GM12878 (cell line): ENCODE data around the gene PNMA8B. TPM values are rescaled to one million over a fixed set of nuclear protein-coding genes. Genes with fewer than 3 reads are reported as not detected.

ENCODE experiments used
- ATAC-seq: fragments of 200-7000 bp; cut with Tn5 transposase; 3 replicates; pipeline ENCODE4 v1.9.1; 2020; ENCODE audit warnings: mild to moderate bottlenecking, moderate library complexity
- BruUV-seq: library from RNA; stranded (reverse); fragments of 400-500 nt; replicated peaks from 2 replicates; lab custom pipeline; 2021; lab: Mats Ljungman, UMichigan
- CTCF ChIA-PET: fragments of 300-600 bp; sonication (Branson Sonifier 250); formaldehyde crosslinking; extraction: SDS; loops from one replicate; lab custom pipeline; 2021; ENCODE audit warnings: inconsistent platforms; lab: Yijun Ruan, JAX
- POLR2A ChIA-PET: fragments of 350-600 bp; formaldehyde crosslinking; extraction: SDS; loops from one replicate; lab custom pipeline; 2021; ENCODE audit warnings: inconsistent platforms; lab: Charles Lee
- RAD21 ChIA-PET: fragments of 300-600 bp; sonication (Branson Sonifier 250); formaldehyde crosslinking; loops from one replicate; lab custom pipeline; 2023; ENCODE audit warnings: antibody characterized with exemption; ENCODE audit not compliant: unreplicated experiment; lab: Charles Lee
- SMC1A ChIA-PET: fragments of 300-600 bp; sonication (Branson Sonifier 250); formaldehyde crosslinking; loops from one replicate; lab custom pipeline; 2023; ENCODE audit not compliant: unreplicated experiment, uncharacterized antibody; lab: Charles Lee
- DNase-seq: peaks from one replicate; pipeline ENCODE4 v3.0.0-alpha.2; 2011; ENCODE audit warnings: low read depth, low spot score
- FAIRE-seq: peaks from 3 replicates; lab custom pipeline; 2011; peaks lifted over from hg19 to GRCh38; lab: Jason Lieb, UNC
- H2AFZ ChIP-seq: 2 replicates; pipeline ENCODE4 v1.6.0; 2011; ENCODE audit warnings: low read depth, low read length, control low read depth; ENCODE audit not compliant: control insufficient read depth
- H3K27ac ChIP-seq: 2 replicates; pipeline ENCODE4 v1.5.1; 2011; ENCODE audit warnings: control low read depth; ENCODE audit not compliant: control insufficient read depth, insufficient read depth
- H3K27me3 ChIP-seq, 2 experiments: replicated peaks in 1 of 2; 2 replicates each; pipeline versions ENCODE4 v1.6.0 to v1.6.1; 2011; ENCODE audit warnings: low read length in 1 of 2; ENCODE audit not compliant: control insufficient read depth in 2 of 2, insufficient read depth in 2 of 2
- H3K36me3 ChIP-seq, 2 experiments: 2 replicates each; pipeline ENCODE4 v1.5.1; 2011; ENCODE audit warnings: low read length in 1 of 2; ENCODE audit not compliant: control insufficient read depth in 2 of 2, insufficient read depth in 2 of 2
- H3K4me1 ChIP-seq: 2 replicates; pipeline ENCODE4 v1.6.1; 2011; ENCODE audit warnings: mild to moderate bottlenecking, low read length, moderate library complexity, mixed read lengths; ENCODE audit not compliant: control insufficient read depth, insufficient read depth
- H3K4me2 ChIP-seq: 2 replicates; pipeline ENCODE4 v1.6.0; 2011; ENCODE audit warnings: control low read depth; ENCODE audit not compliant: control insufficient read depth, insufficient read depth
- H3K4me3 ChIP-seq: fragments of 200-600 bp; sonication (generic); 2 replicates; pipeline ENCODE4 v1.5.1; 2016
- H3K79me2 ChIP-seq: 2 replicates; pipeline ENCODE4 v1.6.0; 2011; ENCODE audit warnings: low read length; ENCODE audit not compliant: control insufficient read depth, insufficient read depth
- H3K9ac ChIP-seq: 2 replicates; pipeline ENCODE4 v1.8.0; 2011; ENCODE audit warnings: low read length, control low read depth, mixed read lengths; ENCODE audit not compliant: control insufficient read depth, insufficient read depth
- H3K9me3 ChIP-seq: replicated peaks from 3 replicates; pipeline ENCODE4 v1.5.1; 2011; ENCODE audit warnings: mild to moderate bottlenecking, low read length; ENCODE audit not compliant: control insufficient read depth, insufficient read depth
- H4K20me1 ChIP-seq: 2 replicates; pipeline ENCODE4 v1.6.0; 2011; ENCODE audit not compliant: control insufficient read depth, insufficient read depth
- MYB ChIP-seq: fragments of 150-350 bp; IDR thresholded peaks from 2 replicates; pipeline ENCODE4 v1.6.1; 2014; ENCODE audit warnings: mild to moderate bottlenecking, low read depth, low read length, borderline replicate concordance
- POLR2A ChIP-seq: IDR thresholded peaks from 2 replicates; pipeline ENCODE4 v1.6.1; 2011; ENCODE audit warnings: low read depth, mild to moderate bottlenecking, low read length
- RAD51 ChIP-seq: fragments of 450-650 bp; IDR thresholded peaks from 2 replicates; pipeline ENCODE4 v1.6.1; 2016; ENCODE audit warnings: moderate library complexity, mild to moderate bottlenecking, inconsistent platforms
- TBL1XR1 ChIP-seq: IDR thresholded peaks from 2 replicates; pipeline ENCODE4 v1.6.1; 2012; ENCODE audit warnings: low read depth, low read length, improper control_type of control experiment
- USF2 ChIP-seq: IDR thresholded peaks from 2 replicates; pipeline ENCODE4 v1.6.1; 2011; ENCODE audit warnings: low read depth, low read length, improper control_type of control experiment, borderline replicate concordance
- WGBS: methylation state at CpG from one replicate; pipeline ENCODE4 v1.1.6; 2016; ENCODE audit warnings: low lambda C conversion rate; ENCODE audit not compliant: insufficient replicate concordance, insufficient coverage; ENCODE audit errors: missing lambda C conversion rate; 5-methylcytosine and 5-hydroxymethylcytosine counted together
- in situ Hi-C: fragments of 300-500 bp; cut with MboI; formaldehyde crosslinking; loops from 9 replicates; pipeline ENCODE4 v1.14.3; 2018; ENCODE audit warnings: mixed read lengths
- intact Hi-C: fragments of 100-400 bp; cut with micrococcal nuclease; formaldehyde crosslinking; loops from one replicate; pipeline ENCODE4 v1.14.2; 2022; ENCODE audit not compliant: unreplicated experiment
- polyA plus RNA-seq, 11 experiments: library from polyadenylated mRNA; depleted of rRNA in 4 of 11; unstranded in 6 of 11; stranded (reverse) in 5 of 11; fragments of >200 nt; fragmentation: Nextera tagmentation in 4 of 11; fragmentation: Illumina TruSeq in 1 of 11; extraction: Ambion mirVana in 4 of 11; extraction: Trizol in 1 of 11; gene quantifications; 1 replicate in 1 of 11; 2 replicates in 10 of 11; pipeline versions ENCODE4 v1.2.1 to v1.2.3, GENCODE V29; 2011 to 2016; ENCODE audit warnings: inconsistent platforms in 2 of 11, missing spikeins in 2 of 11, low read depth in 1 of 11
- total RNA-seq, 4 experiments: library from RNA; depleted of rRNA in 3 of 4; stranded (reverse); fragments of >200 nt in 3 of 4; fragmentation: Illumina TruSeq in 1 of 4; extraction: Trizol in 1 of 4; gene quantifications; 2 replicates each; pipeline versions ENCODE4 v1.2.1 to v1.2.3, GENCODE V29; 2013 to 2021

The PNMA8B gene
- total and polyA plus RNA-seq, 10 of the 15 experiments (the other 5 are each of a cell fraction or from before 2014, with no cell fraction given) = 0.01 TPM; not detected in 9

- TF ChIP-seq USF2 = no peak
- no peak for TF ChIP-seq RAD51
Measured at GRCh38 chr19:46466536-46467196, 29.0 kb downstream of the PNMA8B start (continued).

- CTCF ChIA-PET = no interaction called here
- BruUV-seq = no TSS peak
- no peaks in the 10 kb centered on the region for H3K27me3 ChIP-seq
- in situ Hi-C loops = no loop called here
- H3K4me2 ChIP-seq = no peak overlapping the region
- POLR2A ChIA-PET = no interaction called here
- no peaks in the 10 kb centered on the region for H3K36me3 ChIP-seq
- intact Hi-C loops = no loop called here
- no peak for ATAC-seq
- H3K4me1 ChIP-seq = peaks cover 19% of the 10 kb centered on the region
- RAD21 ChIA-PET = no interaction called here
- TF ChIP-seq TBL1XR1 (no peak), MYB (no peak), POLR2A (no peak)
- TF ChIP-seq, all 136 proteins: peak for 0
- DNase-seq = no peak
- Histone ChIP-seq H3K79me2 (no peaks in the 10 kb centered on the region), H3K9ac (no peak overlapping the region), H3K9me3 (no peaks in the 10 kb centered on the region), H3K27ac (no peak overlapping the region), H3K4me3 (no peak overlapping the region), H4K20me1 (no peaks in the 10 kb centered on the region), H2AFZ (no peak overlapping the region)
- WGBS = 65% methylated on average over 7 of the region's 7 CpGs
- no peak for FAIRE-seq
- SMC1A ChIA-PET = no interaction called here
Measured at GRCh38 chr19:46463516-46463915, 32.2 kb downstream of the PNMA8B start.
